Upper lobe of left lung (tissue), 4 donors: ENCODE results near the gene CEP89.

ENCODE experiments used
- CTCF ChIP-seq, 6 experiments: fragments of 450-650 bp in 4 of 6; fragments of 200-600 bp in 2 of 6; sonication (generic) in 2 of 6; IDR thresholded peaks; one replicate each; pipeline ENCODE4 v1.5.1; 2016 to 2019; ENCODE audit warnings: antibody characterized with exemption in 6 of 6
- EP300 ChIP-seq, 4 donors: sonication (generic); formaldehyde crosslinking; IDR thresholded peaks; one replicate each; pipeline ENCODE4 v1.5.1; 2017; ENCODE audit warnings: antibody characterized with exemption in 4 of 4, control low read depth in 2 of 4

- TF ChIP-seq EP300 (IDR thresholded peaks at IDR 0.05), result no peak
- no peak for TF ChIP-seq CTCF (IDR thresholded peaks at IDR 0.05)
Observed at GRCh38 chr19:32842061-32842460, 129.7 kb downstream of the CEP89 start.
